Left colon (tissue), 2 donors: ENCODE measurements around the gene GPANK1. TPM values are rescaled to one million over a fixed set of nuclear protein-coding genes. Genes with fewer than 3 reads are reported as not detected.

ENCODE experiments used
- microRNA-seq, 2 donors: library from miRNA; unstranded; fragments of <30 nt; microRNA quantifications; one replicate each; pipeline versions ENCODE4 v1.1.0 to v1.2.0, GENCODE V29; 2020
- total RNA-seq, 2 donors: library from RNA; stranded (reverse); fragmentation: NEBNext Ultra II Directional; extraction: Animal tissue kit (Norgen Biotek cat#: 25700); gene quantifications; one replicate each; pipeline ENCODE4 v1.2.1, GENCODE V29; 2021
- donor health status: DM: no; HTN: no; CAD: no.
- donor health status: DM: yes; HTN: yes; CAD: no.

The GPANK1 gene
- total RNA-seq, 2 donors from 2014 or later = 11.1 to 15.2 TPM

Small RNAs within 50 kb of the gene (microRNA-seq; reads per million reads assigned to microRNA genes)
- 0 to 0.53 reads per million in 2 donors for gene MIR4646
- 0 to 1.4 reads per million in 2 donors for gene MIR6832

Other genes with a start within 250 kb of the GPANK1 start
- 1 to 10 TPM; 1.2 to 1.3 TPM for gene MICB, start 166.9 kb downstream of the GPANK1 start, total RNA-seq
- not detected for gene MCCD1, start 136.0 kb downstream of the GPANK1 start, total RNA-seq
- 100 to 1,000 TPM; 221 to 269 TPM for gene DDX39B, start 123.0 kb downstream of the GPANK1 start, total RNA-seq
- under 1 TPM; 0.58 to 0.92 TPM for gene ATP6V1G2, start 118.4 kb downstream of the GPANK1 start, total RNA-seq
- 10 to 100 TPM; 14.4 to 18.0 TPM for gene NFKBIL1, start 117.4 kb downstream of the GPANK1 start, total RNA-seq
- under 1 TPM in 1 of 2 donors, not detected in 1; 0.36 TPM for gene LTA, start 92.7 kb downstream of the GPANK1 start, total RNA-seq
- gene TNF, start 89.4 kb downstream of the GPANK1 start, total RNA-seq = 1 to 10 TPM in 1 of 2 donors, under 1 TPM in 1; 0.27 to 1.4 TPM
- 1 to 10 TPM in 1 of 2 donors, under 1 TPM in 1; 0.70 to 3.0 TPM for gene LTB, start 82.6 kb downstream of the GPANK1 start, total RNA-seq
- 1 to 10 TPM; 2.4 to 5.8 TPM for gene LST1, start 78.7 kb downstream of the GPANK1 start, total RNA-seq
- 1 to 10 TPM in 1 of 2 donors, not detected in 1; 1.1 TPM for gene NCR3, start 72.0 kb downstream of the GPANK1 start, total RNA-seq
- gene AIF1, start 49.8 kb downstream of the GPANK1 start, total RNA-seq = 10 to 100 TPM in 1 of 2 donors, 1 to 10 TPM in 1; 5.2 to 15.0 TPM
- gene PRRC2A, start 44.3 kb downstream of the GPANK1 start, total RNA-seq = 100 to 1,000 TPM in 1 of 2 donors, 10 to 100 TPM in 1; 92.9 to 110 TPM
- gene BAG6, start 12.3 kb downstream of the GPANK1 start, total RNA-seq = 100 to 1,000 TPM; 272 to 282 TPM
- 1 to 10 TPM; 2.0 to 3.1 TPM for gene APOM, start 9.1 kb downstream of the GPANK1 start, total RNA-seq
- gene C6orf47, start 4.2 kb downstream of the GPANK1 start, total RNA-seq = 10 to 100 TPM; 35.7 to 36.3 TPM
- 100 to 1,000 TPM; 137 to 155 TPM for gene CSNK2B, start 1.1 kb upstream of the GPANK1 start, total RNA-seq
- 1 to 10 TPM; 8.7 to 9.9 TPM for gene LY6G5B, start 5.0 kb upstream of the GPANK1 start, total RNA-seq
- 1 to 10 TPM; 1.6 to 2.5 TPM for gene LY6G5C, start 16.1 kb upstream of the GPANK1 start, total RNA-seq
- 10 to 100 TPM; 51.5 to 53.9 TPM for gene ABHD16A, start 38.3 kb upstream of the GPANK1 start, total RNA-seq
- gene LY6G6F, start 41.9 kb upstream of the GPANK1 start, total RNA-seq = not detected
- not detected for gene LY6G6D, start 50.4 kb upstream of the GPANK1 start, total RNA-seq
- not detected for gene LY6G6C, start 56.7 kb upstream of the GPANK1 start, total RNA-seq
- gene MPIG6B, start 58.4 kb upstream of the GPANK1 start, total RNA-seq = under 1 TPM in 1 of 2 donors, not detected in 1; 0.20 TPM
- gene DDAH2, start 64.3 kb upstream of the GPANK1 start, total RNA-seq = 100 to 1,000 TPM in 1 of 2 donors, 10 to 100 TPM in 1; 84.2 to 139 TPM
- 100 to 1,000 TPM; 502 to 513 TPM for gene CLIC1, start 71.5 kb upstream of the GPANK1 start, total RNA-seq
- 10 to 100 TPM; 18.7 to 26.9 TPM for gene MSH5, start 75.0 kb upstream of the GPANK1 start, total RNA-seq
- 1 to 10 TPM; 3.2 to 3.9 TPM for gene SAPCD1, start 97.7 kb upstream of the GPANK1 start, total RNA-seq
- 10 to 100 TPM; 11.4 to 11.8 TPM for gene VWA7, start 112.3 kb upstream of the GPANK1 start, total RNA-seq
- gene VARS1, start 130.8 kb upstream of the GPANK1 start, total RNA-seq = 10 to 100 TPM; 35.3 to 58.1 TPM
- gene LSM2, start 142.0 kb upstream of the GPANK1 start, total RNA-seq = 10 to 100 TPM; 33.0 to 33.5 TPM
- 1 to 10 TPM in 1 of 2 donors, under 1 TPM in 1; 0.89 to 1.1 TPM for gene HSPA1L, start 150.3 kb upstream of the GPANK1 start, total RNA-seq
- 100 to 1,000 TPM; 124 to 136 TPM for gene HSPA1A, start 150.5 kb upstream of the GPANK1 start, total RNA-seq
- 100 to 1,000 TPM; 252 to 296 TPM for gene HSPA1B, start 162.7 kb upstream of the GPANK1 start, total RNA-seq
- gene NEU1, start 197.8 kb upstream of the GPANK1 start, total RNA-seq = 10 to 100 TPM; 33.1 to 63.5 TPM
- 100 to 1,000 TPM; 763 to 988 TPM for gene SLC44A4, start 214.0 kb upstream of the GPANK1 start, total RNA-seq
- 10 to 100 TPM; 28.0 to 30.5 TPM for gene EHMT2, start 232.7 kb upstream of the GPANK1 start, total RNA-seq
- 1 to 10 TPM; 2.7 to 2.9 TPM for gene ZBTB12, start 237.1 kb upstream of the GPANK1 start, total RNA-seq